GM19099 (cell line): Measurements from ENCODE around the gene PARP1.

Experiments
- POLR2A ChIP-seq: IDR thresholded peaks from 3 replicates; pipeline ENCODE4 v1.6.1; 2011; ENCODE audit warnings: low read depth; ENCODE audit not compliant: insufficient read length; ENCODE audit errors: extremely low read depth

PARP1 gene

GRCh38 chr1:226407497-226408284, at the start of gene PARP1:
TSS of gene PARP1 (minus strand) at chr1:226408093. CDS start at chr1:226407929, 164 bp downstream.
- TF ChIP-seq POLR2A = peak; percentile 86

- TF ChIP-seq POLR2A = no peak
Measured at GRCh38 chr1:226457307-226457712, 49.4 kb upstream of the PARP1 start.

- no peak for TF ChIP-seq POLR2A
Measured at GRCh38 chr1:226455843-226456242, 48.0 kb upstream of the PARP1 start.

GRCh38 chr1:226454349-226454748, 46.5 kb upstream of the PARP1 start:
- TF ChIP-seq POLR2A = no peak

- TF ChIP-seq POLR2A = no peak
Measured at GRCh38 chr1:226453015-226453704, 45.3 kb upstream of the PARP1 start.

- TF ChIP-seq POLR2A = no peak
Measured at GRCh38 chr1:226450688-226451087, 42.8 kb upstream of the PARP1 start.

GRCh38 chr1:226449823-226450222, 41.9 kb upstream of the PARP1 start:
- no peak for TF ChIP-seq POLR2A

GRCh38 chr1:226447932-226448665, 40.2 kb upstream of the PARP1 start:
- TF ChIP-seq POLR2A = no peak

- no peak for TF ChIP-seq POLR2A
Measured at GRCh38 chr1:226446094-226446493, 38.2 kb upstream of the PARP1 start.

- no peak for TF ChIP-seq POLR2A
Measured at GRCh38 chr1:226444901-226445300, 37.0 kb upstream of the PARP1 start.

- TF ChIP-seq POLR2A = no peak
Measured at GRCh38 chr1:226443439-226443838, 35.5 kb upstream of the PARP1 start.

- no peak for TF ChIP-seq POLR2A
Measured at GRCh38 chr1:226443033-226443432, 35.1 kb upstream of the PARP1 start.

- TF ChIP-seq POLR2A = no peak
Measured at GRCh38 chr1:226441629-226442028, 33.7 kb upstream of the PARP1 start.

- TF ChIP-seq POLR2A = no peak
Measured at GRCh38 chr1:226440512-226440911, 32.6 kb upstream of the PARP1 start.

- no peak for TF ChIP-seq POLR2A
Measured at GRCh38 chr1:226438007-226438406, 30.1 kb upstream of the PARP1 start.

- TF ChIP-seq POLR2A = no peak
Measured at GRCh38 chr1:226436855-226437491, 29.1 kb upstream of the PARP1 start.

GRCh38 chr1:226436472-226436854, 28.6 kb upstream of the PARP1 start:
- no peak for TF ChIP-seq POLR2A
